GM03348 (cell line): ENCODE results near the gene AGAP1.
A peak's percentile ranks its signal among the peaks of the same experiment; 100 is the strongest.

Experiments used
- DNase-seq: peaks from one replicate; pipeline ENCODE4 v3.0.0; 2012; ENCODE audit warnings: low spot score

Gene AGAP1

DNA sequence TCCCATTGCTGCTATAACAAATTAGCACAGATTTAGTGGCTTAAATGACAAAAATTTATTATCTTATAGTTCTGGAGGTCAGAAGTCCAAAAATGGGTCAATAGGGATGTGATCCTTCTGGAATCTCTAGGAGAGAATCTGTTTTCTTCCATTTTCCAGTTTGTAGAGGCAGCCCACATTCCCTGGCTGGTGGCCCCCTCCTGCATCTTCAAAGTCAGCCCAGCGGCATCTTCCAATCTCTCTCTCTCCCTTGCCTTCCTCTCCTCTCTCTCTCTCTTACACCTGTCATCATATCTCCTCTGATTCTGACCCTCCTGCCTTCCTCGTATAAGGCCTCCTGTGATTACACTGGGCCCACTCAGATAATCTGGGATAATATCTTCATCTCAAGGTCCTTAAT is 3.9 kb upstream of the AGAP1 start:
- no peak for DNase-seq

DNA sequence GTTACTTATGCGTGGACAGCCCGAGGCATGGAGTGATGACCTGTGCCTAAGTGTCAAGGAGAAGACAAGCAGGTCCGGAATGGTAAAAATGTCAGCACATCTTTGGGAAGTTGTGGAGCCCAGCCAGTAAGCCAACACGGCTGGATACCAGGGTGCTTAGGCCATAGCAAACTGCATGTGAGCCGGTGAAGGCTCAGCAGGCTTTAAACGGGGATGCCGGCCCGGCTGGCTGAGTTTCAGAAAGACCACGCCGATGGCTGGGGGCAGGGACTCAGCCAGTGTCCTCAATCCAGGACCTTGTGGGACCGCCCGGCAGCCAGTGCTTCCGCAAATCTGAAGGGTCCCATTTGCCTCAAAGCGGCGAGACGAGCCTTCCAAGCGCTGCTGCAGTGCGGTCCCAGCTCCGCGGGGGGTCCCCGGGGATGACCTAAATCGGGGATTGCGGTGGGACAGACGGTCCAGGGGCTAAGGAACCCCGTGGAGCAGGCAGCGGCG is 946 bp upstream of the AGAP1 start:
- DNase-seq: no peak

DNA sequence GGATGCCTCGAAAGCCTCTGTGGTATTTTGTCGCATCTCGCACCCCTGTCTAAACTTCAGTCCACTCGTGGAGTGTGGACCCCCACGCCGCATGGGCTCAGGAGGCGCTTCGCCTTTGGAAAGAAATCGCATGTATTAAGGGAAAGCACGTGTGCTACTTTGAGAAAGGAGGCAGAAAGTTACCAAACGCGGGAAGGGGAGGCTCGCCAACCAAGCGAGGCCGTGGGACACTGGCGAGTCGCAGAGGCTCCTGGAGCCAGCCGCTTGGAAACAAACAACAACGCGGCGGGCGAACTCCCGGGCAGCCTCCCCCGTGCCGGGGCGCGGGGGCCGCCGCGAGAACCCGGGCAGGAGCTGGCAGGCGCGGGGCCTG is 455 bp upstream of the AGAP1 start:
- DNase-seq: no peak

DNA sequence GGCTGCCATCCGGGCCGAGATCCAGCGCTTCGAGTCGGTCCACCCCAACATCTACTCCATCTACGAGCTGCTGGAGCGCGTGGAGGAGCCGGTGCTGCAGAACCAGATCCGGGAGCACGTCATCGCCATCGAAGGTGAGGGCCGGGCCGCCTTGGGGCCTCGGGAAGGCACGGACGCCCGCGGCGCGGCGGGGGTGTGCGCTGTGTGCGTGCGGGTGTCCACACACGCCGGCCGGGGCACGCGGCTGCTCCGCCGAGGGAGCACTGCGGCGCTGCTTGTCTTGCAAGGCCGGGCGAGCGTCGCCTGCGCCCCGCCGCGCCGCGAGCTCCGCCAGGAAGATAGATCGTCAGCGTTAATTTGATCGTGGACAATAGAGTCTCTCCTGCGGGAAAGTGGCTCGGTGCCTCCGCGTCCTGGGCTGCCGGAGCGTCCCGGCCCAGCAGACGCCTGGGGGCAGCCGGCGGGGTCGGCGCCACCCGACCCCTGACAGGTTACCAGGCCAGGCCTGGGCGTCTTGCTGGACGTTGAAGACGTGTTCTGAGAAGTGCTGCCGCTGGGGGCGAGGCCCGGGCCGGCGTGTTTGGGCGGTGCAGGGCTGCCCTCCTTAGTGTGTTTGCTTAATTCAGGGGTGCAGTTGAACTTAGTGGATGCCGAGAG is 1.0 kb downstream of the AGAP1 start:
- peak; percentile 73 for DNase-seq

DNA sequence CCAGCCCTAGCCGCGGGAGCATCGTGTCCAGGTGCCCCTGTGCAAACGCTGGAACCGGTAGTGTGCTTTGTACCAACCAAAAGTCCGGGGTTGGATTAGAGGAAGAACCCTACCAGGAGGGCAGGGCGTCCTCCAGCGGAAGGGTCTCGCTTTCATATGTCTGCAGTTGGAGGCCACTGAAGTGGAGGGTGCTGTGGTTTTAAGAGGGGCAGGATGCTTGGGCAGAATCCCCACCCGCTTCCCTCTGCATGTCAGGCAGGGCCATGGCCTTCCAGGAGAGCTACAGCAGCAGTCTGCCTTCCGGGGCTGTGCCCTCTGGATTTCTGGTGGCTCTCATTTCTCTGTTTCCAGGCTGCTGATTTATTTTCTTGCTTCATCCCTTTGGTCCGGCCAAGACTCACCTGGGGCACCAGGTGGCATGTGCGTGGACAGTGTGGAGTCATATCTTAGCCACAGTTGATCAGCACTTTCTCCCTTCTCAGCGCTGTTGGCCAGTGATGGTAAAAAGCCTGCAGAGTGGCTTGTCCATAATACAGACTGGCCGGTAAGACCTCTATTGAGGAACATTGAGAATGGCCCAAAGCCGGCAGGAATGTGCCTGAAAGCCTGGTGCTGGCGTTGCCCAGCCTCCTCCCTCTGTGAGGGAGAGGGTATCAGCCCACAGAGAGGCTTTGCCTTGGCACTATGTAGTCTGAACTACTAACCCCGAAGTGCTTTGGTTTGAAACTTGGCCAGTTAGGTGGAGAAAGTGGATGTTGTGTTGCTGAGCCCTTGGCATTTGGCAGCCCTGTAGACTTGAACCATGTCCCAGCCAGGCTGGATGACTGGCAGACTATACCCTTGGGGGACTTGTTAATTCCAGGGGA is 1.8 kb downstream of the AGAP1 start:
- no peak for DNase-seq

DNA sequence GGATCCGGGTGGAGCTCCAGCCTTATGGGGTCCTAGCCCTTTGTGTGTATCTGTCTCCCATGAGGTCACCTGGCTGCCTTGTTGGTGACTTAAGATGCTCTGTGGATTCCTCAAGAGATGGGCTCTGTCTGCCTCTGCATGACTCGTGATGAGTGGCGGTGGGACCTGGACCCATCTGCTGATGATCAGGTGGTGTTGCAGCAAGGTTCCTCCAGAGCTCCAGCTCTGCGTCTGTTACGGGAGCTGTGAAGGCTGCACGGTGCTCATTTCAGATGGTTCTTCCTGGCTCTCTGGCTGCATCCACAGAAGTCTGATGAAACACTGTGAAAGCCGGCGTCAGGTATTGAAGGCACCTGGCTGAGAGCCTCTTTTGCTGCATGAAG is 2.4 kb downstream of the AGAP1 start:
- DNase-seq: no peak

DNA sequence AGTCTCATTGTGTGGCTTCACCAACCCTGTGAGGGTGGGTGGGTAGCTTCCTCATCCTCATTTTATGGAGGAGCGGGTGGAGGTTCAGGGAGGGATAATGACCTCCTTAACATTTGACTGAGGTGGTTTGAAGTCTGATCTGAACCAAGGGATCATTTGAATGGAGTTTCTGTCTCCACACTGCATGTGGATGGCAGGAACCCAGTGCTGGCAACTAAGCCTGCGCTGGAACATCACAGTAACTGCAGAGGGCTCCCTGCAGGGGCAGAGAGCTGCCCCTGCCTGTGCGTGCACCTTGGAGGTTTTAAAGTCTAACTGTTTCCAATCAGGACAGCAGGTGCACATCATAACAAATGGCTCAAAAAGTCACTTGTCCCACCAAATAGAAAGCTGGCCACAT is 3.3 kb downstream of the AGAP1 start:
- DNase-seq: no peak

DNA sequence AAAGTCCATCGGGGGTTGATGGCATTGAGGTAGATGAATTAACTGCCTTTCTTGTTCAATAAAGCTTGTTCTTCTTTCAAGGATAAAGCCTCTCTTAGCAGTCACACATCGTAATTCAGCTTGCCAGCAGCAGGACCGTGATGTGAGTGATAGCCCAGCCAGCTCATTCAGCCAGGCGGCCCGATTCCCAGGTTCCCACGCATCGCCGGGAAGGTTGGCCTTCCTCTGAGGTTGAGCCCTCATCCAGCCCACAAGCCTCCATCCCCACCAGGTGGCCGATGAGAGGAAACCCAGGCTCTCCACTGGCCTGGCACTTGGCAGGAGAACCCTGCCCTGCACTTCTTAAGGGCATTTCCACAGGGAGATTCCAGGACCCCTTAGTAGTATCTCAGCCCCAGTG is 4.7 kb downstream of the AGAP1 start:
- no peak for DNase-seq

DNA sequence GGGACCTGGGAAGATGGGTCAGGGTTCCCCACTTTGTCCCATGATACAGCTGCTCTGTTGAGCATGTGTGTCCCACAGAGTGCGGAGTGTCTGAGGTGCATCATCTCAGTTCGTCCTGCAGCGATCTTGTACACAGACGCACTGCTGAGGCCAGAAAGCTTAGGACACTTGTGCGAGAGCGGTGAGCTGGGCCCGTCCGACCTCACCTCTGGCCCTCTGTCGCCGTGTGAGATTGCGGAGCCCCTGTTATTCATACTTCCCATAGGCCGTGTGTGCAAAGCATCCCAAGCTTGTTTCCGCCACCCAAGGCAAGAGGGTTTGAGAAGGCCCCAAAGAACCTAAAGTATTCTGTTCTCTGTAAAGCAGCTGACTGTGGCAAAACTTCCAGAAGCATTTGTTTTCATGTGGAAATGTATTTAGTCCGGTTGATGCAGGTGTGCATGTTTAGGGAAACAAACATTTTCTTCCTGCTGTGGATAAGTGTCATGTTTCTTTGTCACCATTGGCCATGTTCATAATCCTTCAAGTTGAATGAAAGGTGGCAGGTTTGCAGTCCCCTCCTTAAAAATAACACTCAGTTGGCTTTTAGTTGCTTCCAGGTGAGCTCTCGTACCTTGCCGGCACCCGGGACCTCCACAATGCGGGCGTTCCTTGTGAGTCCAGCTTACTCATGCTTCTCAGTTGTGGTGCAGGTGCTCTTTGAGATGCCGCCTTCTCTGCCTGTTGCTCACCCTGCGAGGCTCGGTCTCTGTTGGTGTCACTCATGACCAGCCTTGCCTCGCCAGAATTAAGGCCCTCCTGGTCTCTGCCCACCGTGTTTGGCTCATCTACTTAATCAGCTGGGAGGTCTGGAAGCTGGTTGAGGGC is 5.3 kb downstream of the AGAP1 start:
- DNase-seq: no peak

DNA sequence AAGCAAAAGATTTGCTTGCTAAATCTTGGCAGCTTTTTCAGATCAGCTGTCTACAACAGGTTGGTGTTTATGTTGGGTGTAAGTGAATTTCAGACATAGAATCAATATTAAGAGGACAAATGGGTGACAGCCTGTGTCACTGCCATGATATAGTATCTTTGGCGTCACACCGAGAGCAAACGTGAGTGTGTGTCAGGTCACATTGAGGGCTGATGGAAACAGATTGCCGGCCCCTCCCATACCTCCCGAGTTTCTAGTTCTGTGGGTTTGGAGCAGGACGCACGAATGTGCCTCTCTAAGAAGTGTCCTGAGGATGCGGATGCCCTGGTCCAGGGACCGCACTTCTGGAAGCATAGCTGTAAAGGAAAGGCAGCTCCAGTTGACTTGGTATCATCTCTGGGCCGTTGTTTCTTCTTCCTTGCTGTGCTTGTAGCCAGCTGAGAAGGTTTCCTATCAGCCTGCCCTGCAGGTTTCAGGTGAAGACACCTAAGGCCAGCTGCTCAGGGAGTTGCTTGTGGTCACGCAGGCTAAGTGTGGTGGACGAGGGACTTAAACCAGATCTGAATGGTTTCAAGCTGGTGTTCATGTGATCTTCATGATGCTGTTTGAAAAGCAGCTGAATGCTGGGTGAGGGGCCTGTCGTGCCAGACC is 6.4 kb downstream of the AGAP1 start:
- DNase-seq: no peak

DNA sequence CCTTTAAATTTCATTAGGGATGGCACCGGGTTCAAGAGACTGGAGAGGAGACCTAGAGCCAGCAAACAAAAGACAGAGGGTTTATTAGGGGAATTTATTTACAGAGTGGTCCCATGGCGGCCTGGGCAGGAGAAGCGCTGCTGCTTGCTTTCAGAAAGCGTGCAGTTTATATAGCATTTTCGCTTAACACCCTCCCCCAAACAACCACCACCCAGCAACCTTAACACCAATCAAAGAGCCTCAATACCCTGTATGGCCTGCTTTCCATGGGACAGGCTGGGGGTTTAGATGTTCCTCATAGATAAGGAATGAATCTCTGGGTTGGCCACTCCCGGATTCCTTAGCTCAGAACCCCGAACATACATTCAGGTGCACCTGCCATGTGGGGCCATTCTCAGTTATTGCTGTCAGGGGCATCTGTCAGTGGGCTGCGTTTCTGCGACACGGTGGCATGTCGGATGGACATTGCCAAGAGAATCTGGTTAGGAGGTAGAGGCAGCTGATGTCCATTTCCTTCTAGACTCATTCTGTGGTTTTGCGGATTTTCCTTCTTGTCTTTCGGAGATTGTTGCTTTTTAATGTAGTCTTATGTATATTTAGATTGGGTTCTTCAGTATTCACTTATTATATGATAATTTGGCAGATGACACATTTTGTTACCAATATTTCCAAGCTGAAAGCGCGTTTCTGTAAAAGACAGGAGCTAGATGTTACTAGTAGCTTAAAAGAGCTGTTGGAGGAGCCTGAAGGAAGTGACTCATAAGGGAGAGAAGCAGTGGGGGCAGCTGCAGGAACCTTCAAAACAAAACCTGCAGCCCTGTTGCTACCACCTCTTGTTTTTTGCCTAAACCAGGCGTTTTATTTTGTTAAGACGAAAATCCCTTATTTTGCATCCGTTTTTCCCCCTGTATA is 7.2 kb downstream of the AGAP1 start:
- peak; percentile 71 for DNase-seq

DNA sequence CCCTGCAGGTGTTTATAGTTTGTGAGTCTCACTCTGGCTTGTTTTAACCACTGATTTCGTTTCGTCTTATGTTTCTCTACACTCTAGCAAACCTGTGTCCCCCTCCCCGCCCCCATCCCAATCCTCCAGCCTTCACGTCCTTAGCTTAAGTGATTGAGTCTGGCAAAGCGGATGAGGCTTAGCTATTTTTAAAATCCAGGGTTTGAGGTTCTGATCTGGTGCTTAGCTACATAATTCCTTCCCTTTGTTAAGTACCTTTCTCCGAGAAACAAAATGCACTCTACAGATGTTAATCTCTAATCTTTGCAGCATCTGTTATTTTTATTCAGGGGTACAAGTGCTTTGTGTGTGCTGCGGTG is 7.8 kb downstream of the AGAP1 start:
- no peak for DNase-seq

DNA sequence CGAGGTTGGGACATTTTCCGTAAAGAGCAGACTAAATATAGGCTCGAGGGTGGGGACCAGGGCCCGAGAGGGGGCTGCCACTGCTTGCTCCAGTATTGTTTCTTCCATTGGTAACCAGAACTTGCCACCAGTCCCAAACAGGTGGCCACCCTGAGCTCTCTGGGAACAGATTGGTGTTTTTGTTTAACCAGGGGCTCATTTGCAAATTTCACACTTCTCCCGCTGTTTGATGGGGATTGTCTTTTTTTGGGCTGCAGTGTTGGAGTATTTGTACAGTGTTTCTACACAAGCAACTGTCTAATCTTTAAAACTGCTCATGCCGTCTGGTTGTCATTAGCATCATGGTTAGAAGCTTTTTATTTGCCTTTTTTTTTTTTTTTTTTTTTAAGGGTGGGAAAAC is 8.5 kb downstream of the AGAP1 start:
- no peak for DNase-seq

DNA sequence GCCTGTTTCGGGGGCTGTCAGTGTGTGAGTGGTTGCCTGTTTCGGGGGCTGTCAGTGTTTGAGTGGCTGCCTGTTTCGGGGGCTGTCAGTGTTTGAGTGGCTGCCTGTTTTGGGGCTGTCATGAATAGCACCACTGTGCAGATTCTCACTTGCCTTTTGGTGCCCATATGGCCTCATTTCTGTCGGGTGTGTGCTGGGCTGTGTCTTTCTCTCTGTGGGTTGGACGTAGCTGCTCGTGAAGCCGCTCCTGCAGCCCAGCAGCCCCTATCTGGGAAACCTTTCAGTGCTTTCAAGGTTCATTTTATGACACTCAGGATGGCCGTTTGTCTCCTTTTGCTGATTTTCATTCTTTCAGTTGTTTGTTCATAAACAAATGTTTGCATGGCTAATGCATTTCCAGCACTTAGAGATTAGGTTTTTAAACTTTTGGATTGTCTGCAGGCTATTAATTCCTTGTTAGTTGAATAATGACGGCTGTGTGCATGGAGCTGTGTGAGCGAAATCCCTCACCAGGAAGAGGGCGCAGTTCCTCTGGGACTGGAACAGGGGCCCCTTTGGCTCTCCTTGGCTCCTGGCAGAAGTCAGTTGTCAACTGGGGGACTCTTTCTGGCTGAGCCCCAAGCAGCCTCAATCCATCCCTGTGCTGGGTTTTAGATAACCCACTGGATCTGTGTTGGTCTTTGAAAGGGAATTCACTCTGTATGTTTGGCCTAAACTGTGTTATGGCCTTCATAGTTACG is 10.8 kb downstream of the AGAP1 start:
- no peak for DNase-seq

DNA sequence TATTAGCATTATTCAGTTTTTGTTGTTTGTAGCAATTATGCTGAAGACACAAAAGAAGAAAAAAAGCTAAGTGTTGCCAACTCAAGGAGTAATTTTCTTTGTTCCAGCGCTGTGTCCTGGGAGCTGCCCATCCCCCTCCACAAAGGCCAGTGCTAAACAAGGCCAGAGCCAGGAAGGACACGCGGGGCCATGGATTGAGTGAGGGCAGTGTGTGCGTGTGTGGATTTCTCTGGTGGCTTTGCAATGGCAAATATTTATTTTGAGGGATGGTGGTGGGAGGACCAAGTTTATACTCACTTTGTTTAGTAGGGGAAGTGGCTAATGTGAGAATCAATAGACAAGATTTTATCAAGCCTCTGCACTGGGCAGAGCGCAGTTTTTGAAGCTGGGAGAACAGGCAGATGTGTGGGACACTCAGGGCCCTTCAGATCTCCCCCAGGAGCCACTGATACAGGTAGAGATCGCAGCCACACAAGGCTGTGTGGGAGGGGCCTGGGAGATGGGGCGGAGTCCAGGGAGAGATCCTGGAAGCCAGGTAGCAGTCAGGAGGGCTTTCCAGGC is 11.4 kb downstream of the AGAP1 start:
- DNase-seq: no peak

DNA sequence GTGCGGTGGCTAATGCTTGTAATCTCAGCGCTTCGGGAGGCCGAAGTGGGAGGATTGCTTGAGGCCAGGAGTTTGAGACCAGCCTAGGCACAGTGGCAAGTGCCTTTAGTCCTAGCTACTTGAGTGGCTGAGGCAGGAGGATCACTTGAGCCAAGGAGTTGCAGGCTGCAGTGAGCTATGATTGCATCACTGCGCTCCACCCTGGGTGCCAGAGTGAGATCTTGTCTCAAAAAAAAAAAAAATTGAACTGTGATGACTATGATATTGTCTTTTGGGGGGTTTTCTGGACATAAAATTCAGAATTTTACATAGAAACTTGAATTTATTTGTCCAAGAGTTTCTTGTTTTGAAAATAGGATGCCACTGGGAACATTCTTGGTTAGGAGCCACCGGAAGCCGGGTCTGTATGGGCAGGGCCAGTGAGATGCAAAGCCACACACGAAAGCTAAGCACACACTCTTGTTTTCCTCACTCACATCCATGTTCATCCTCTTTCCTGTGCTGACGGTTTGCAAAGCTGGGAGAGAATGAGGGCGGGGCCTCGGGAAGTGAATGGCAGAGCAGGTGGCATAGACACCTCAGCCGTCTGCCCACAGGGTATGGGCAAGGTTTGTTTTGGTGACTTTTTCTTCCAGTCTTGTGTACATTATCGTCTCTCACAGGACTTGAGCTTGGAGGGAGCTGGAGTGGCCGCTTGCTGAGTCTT is 12.6 kb downstream of the AGAP1 start:
- DNase-seq: no peak

DNA sequence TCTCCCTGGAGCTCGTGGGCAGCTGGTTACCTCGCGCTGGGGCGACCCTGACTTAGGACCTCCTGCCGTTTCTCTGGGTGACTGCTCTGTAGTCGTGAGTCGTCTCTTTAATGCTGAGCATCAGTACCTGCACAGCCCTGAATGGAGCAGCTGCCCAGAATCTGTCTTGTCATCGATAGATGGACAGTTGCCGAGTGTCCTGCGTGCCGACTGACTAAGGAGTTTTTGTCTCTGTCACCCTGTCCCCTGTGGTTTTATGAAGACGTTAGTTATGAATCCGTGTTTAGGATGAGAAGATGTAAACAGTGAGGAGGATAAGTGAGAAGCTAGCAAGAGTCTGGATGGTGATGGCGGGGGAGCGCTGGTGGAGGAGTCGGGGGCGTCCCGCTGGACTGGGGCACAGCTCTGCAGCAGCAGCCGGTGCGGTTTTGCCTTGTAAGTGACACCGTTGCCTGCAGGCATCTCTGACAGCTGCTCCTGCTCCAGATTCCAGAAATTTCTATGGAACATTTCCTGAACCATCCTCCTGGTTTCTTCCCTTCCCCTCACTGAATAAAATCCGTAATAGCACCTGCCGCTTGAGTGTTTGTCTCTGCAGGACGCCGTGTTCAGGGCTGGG is 13.3 kb downstream of the AGAP1 start:
- DNase-seq: no peak

DNA sequence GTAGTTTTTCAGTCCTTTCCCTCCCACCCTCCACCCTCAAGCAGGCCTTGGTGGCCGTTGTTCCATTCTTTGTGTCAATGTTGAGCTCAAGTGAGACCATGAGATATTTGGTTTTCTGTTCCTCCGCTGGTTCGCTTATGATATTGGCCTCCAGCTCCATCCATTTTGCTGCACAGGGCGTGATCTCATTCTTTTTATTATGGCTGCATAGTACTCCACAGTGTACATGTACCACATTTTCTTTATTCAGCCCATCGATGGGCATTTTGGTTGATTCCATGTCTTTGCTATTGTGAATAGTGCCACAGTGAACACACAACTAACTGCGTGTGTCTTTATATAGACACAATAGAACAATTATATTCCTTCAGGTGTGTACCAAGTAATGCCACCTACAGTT is 14.1 kb downstream of the AGAP1 start:
- no peak for DNase-seq
